ENCODE results near the gene EP400.

The EP400 gene

DNA sequence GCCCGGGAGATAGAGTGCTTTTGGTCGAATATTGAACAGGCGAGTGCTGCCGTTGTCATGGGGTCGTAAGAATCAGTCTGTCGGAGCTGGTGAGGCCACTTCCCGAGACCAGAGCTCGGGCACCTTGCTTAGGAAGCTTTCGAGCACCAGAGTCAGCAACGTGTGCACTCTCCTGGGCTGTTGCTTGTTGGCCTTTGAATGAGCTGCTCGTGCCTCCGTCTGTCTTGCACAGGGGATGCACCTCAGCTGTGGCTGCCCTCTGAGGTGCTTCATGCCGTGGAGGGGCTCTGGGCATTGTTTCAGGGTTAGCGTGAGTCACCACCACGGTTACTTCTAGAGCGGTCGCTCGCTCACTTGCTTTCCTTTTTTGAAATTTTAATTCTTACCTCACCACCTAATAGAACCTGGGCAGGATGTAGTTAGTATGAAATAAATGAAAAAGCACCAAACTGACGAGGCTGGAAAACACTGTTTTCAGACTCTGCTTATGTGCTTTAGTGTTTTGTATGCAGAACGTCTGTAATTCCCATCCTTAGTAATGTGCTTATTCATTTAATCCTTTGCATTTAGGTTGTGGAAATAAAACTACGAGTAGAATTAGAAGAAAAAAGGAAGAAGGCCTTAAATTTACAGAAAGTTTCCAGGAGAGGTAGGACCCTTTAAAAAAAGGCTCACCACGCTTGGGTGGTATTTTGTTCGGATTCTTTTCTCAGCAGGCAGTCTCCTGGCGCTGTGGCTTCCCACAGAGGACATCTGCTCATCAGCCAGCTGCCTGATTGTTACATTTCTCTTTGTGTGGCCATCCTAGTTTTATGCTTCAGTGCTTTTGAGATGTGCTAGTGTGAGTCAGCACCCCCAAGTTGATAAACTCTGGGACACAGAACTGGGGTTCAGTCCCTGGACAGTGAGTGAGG is 40.6 kb downstream of the EP400 start:
- DNase-seq: peak; percentile 49

DNA sequence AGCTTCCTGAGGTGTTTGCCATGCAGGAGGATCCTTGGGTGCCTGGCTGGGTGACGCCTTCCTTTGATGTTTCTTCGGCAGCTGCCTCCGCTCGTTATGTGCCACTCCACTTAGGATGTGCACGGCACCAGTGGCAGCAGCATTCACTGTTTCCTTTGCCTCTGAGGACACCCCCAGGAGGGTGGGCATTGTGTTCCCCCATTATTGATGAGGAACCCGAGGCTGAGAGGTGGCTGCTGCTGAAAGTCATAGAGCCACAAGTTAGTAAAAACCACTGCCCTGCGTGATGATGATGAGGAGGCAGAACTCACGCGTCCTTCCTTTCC is 41.2 kb downstream of the EP400 start:
- DNase-seq: no peak

DNA sequence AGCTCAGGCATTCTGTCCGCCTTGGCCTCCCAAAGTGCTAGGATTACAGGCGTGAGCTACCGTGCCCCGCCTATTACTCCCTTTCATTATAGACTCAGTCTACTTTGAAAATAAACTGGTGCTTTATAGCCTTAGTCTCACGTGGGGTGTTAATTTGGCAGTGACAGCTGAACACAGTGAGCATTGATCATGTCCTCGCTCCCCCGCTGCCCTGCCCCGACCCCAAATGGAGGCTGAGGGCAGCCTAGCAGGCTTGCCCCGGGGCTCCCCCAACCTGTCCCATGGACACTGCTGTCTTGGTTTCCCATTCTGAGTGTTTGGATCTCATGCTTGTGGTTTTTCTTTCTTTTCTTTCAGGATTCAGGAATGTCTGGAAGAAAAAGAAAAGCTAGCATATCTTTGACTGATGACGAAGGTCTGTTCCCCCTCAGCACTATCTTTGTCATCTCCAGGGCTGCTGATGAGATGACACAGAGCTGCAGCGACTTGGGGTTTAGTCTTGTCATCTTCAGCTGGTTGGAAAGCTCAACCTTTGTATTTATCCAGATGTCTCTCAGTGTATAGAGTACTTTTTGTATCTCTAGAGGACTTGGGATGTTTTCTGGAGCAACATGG is 42.2 kb downstream of the EP400 start:
- no peak for DNase-seq

DNA sequence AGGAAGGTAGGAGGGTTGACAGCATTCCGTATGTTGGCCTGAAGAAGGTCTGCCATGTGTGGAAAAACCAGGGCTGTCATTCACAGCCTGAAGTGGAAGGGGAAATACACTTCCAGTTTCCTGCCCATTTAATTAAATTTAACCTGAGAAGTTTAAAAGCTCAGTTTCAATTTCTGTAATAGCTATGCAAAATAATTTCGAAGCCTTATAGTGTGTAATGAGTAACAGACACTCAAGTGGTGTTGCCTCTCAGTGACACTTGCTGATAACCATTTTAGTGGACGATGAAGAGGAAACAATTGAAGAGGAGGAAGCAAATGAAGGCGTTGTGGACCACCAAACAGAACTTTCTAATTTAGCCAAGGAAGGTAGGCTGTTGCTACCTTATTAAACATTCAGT is 44.8 kb downstream of the EP400 start:
- DNase-seq: no peak

DNA sequence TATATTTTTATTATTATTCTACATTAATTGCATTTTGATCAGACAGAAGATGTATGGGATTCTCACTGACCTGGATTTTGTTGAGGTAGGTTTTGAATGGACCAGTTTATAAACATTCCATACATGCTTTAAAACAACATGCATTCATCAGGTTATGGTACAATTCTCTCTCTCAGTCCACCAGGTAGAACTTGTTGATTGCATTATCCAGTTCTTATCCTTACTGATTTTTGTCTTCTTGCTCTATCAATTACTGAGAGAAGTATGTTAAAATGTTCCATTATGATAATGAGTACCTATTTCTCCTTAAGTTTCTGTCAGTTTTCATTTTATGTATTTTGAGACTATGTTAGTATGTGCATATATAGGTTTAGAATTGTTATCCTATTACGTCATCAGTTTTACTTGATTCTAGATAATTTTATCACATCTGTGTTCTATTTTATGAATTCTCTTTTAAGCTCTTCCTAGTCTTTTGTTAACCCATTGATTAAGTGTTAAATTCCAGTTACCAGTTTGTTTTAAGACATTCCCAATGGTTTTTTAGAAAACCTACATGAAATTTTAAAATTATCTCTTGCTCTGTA is 50.6 kb downstream of the EP400 start:
- DNase-seq: no peak

DNA sequence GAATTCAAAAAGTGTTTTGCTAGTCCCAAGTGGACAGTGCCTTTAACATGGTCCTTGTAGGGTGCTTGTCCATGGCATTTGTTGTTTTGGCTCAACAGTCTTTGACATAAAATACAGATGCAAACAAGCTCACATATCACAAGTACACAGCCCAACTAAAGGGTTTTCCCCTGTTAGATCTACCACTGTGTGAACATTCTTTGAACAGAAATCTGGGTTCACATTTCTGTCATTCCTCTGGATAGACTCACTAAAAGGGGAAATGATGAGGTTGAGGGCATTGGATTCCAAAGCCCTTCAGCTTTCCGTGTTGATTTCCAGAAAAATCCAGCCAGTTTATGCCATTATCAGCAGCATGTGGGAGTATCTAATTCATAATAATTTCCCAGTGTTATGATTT is 54.1 kb downstream of the EP400 start:
- DNase-seq: no peak

DNA sequence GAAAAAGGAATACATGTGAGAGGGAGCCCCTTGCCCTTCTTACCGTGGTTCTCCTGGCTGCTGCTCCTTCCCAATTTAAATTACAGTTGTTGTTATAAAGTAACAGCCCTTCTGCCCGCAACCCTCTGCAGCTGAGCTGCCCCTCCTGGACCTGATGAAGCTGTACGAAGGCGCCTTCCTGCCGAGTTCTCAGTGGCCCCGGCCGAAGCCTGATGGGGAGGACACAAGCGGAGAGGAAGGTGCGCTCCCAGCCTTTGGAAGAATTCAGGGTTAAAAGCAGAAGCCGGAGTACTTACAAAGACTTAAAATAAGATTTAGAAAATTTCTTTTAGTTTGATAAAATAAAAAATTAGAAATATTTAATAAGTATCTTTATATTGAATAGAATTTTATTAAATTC is 55.2 kb downstream of the EP400 start:
- DNase-seq: no peak

DNA sequence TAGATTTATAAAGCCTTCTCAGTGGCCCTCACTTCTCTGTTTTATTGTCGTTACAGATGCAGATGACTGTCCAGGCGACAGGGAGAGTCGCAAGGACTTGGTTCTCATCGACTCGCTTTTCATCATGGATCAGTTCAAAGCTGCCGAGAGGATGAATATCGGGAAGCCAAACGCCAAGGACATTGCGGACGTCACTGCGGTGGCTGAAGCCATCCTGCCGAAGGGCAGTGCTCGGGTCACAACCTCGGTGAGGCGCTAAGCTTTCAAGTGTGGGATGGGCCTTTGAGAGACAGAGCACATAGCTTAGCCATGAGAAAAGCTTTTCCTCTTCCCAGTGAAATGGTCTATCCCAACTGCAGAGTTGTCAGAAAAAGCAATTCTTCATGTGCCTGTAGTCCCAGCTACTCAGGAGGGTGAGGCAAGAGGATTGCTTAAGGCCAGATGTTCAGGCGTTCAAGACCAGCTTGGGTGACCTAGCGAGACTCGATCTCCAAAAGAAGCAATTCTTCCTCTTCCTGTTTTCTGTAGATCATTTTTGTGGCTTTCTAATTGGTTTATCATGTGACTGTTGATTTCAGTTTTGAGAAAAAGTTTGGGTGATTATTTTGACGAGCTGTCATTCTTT is 56.4 kb downstream of the EP400 start:
- DNase-seq: no peak

DNA sequence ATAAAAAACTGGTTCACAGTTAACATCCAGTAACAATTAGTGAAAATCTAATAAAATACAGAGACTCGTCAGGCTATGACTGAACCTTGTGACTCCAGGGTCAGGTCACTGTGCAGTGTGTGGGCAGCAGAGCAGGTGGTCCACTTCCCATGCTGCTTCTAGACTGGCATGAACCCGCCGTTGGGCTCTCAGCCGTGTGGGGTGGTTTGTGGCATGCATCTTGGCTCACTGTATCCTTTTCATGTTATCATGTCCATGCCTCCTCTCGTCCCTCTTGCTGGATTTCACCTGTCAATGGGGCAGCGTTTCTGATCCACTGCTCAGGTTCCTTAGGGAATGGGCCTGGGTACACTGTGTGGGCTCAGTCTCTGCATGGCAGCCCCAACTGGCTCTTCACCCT is 57.3 kb downstream of the EP400 start:
- no peak for DNase-seq

DNA sequence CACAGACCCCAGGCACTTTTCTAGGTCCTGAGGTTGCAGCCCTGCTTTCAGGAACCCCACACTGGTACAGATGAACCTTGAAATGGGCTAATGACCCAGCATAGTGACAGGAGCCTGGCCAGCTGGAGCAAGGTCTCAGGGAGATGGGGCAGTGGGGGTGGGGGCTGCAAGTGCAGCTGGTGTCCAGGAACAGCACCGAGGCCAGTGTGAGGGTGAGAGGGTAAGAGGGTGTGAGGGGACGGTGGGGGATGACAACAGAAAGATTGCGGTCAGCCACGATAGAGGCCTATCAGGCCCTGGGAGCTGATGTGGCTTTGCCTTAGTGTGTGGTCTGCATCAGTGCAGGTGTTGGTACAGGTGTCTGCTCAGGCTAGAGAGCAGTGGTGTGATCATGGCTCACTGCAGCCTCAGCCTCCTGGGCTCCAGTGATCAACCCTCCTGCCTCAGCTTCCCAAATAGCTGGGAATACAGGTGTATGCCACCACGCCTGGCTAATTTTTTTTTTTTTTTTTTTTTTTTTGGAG is 59.7 kb downstream of the EP400 start:
- no peak for DNase-seq

DNA sequence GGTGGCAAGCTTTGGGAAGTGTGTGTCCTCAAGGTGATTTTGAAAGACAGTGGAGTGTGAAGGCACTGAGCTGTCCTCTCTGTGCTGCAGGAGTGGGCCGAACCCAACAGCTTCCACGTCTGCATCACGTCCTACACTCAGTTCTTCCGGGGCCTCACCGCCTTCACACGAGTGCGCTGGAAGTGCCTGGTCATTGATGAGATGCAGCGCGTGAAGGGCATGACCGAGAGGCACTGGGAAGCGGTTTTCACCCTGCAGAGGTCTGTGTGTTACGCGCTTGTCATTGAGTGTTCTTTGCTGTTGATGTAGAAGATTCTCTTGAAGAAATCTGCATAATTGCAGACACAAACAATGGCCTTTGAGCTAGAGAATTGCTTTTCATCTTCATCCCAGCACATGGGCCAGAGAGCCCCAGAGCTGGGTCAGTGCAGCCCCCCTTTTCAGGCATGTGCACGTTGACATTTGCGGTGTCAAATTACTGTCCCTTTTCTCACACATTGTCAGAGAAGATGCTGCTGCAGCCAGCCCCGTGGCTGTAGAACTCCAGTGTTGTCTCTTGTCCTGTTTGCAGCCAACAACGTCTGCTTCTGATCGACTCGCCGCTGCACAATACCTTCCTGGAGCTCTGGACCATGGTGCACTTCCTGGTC is 63.3 kb downstream of the EP400 start:
- no peak for DNase-seq

DNA sequence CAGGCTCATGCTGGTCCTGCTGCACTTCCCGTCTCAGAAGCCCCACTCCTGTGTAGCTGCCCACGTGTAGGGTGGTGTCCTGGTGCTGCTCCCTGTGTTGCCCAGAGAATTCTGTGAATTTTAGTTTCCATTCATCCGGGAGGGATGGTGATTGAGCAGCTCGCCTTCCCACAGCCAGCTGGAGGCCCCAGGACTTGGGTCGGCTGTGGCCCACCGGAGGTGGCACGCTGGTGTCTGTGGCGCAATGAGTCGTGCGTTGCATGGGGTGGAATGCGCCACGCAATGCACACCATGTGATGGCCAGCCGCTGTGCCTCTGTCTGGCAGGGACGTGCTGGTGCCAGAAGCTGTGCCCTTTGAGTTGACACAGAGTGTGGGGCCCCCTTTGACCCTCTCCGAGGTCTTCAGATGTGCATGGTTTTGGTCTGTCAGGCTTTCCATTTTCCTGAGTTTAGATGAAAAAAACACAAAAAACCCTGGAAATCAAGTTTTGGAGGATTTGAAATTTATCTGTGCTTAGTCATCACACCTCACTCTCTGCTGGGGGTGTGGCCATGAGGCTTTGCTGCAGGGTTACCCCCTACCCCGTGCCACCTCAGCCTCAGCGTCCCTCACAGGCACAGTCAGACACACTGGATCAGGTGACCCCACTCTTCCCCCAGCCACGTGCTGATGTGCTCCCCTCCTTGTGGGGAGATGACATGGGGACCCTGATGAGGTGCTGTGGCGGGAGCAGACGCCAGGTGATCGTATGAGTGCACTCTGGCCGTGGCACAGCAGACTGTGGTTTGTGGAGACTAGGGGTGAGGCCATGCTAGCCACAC is 64.6 kb downstream of the EP400 start:
- no peak for DNase-seq

DNA sequence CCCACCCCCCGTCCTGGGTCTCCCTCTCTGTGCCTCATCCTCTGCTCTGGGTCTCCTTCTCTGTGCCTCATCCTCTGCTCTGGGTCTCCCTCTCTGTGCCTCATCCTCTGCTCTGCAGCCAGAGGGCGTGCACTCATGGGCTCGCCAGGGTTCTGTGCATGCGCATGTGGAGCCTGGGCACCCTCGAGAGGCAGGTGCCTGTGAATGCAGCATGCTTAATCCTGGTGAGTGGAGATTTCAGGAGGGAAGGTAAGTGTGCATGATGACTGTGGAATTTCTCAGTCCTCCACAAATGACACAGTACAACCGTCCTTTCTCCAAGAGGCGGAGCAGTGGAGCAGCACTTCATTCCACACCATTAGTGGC is 65.2 kb downstream of the EP400 start:
- no peak for DNase-seq

DNA sequence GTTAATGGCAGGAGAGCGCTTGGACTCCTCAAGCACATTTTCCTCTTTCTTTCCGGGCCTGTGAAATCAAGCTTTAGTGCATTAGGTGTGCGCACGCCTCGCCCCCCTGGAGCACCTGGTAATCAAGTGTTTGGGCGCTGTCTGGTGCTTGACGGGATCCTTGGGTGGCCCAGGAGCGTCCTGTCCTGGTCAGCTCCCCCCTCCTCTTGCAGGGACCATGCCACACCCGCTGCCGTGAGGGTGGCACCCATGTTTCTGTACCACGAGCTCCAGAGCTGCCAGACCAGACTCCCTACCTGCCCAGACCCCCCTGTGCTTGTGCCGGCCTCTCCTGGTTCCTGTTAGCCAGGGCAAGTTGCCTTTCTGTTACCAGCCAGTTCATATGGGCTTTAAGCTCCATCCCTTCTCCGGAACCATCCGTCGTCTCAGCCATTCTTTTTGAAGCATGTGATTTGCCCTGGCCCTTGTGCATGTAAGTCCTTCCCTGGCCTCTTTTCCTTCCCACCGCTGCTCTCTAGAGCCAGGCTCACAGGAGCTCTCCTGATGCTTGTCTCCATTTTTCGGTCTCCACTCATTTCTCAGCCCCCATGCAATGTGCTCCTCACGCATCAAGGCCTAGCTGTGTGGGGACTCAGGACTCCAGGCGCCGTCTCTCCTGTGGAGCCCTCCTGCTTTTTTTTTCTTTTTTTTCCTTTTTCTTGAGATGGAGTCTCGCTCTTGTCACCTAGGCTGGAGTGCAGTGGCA is 66.1 kb downstream of the EP400 start:
- no peak for DNase-seq

DNA sequence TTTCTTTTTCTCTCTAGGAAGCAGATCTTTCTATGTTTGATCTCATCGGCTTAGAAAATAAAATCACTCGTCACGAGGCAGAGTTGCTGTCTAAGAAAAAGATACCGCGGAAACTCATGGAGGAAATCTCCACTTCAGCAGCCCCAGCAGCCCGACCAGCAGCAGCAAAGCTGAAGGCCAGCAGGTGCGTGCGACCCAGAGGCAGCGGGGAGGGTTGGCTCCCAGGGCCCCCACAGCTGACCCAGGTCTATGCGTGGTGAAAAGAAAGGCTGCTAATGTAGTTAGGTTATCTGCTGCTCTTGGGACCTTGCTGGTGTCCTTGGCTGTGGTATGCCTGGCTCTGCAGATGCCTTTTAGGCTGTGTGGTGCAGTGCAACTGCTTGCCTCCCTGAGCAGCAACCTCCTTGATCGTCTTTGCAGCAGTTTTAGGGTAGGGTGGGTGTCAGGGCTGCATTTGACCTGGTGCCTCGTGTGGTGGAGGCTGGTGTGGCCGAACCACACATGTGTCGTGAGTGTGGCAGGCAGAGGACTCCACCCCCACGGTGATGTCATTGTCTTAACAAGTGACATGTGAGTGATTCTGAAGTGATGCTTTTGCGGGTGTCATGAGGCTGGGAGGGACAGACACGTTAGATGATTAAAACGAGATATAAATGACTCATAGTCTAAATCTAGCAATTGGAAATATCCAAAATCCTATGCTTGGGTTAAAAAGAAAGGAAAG is 68.6 kb downstream of the EP400 start:
- DNase-seq: no peak

DNA sequence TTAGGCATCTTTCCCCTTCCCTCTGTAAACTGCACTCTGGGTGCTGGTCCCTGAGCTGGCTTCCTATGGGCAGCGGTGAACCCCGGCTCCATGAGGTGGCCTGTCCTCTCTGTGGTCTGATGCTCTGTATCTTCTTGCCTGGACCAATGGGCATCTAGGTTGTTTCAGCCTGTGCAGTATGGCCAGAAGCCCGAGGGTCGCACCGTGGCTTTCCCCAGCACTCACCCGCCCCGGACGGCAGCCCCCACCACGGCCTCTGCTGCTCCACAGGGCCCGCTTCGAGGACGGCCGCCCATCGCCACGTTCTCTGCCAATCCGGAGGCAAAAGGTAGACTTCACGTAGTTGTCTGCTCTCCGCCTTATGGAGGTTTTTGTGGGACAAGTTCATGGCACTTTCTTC is 70.1 kb downstream of the EP400 start:
- DNase-seq: no peak

DNA sequence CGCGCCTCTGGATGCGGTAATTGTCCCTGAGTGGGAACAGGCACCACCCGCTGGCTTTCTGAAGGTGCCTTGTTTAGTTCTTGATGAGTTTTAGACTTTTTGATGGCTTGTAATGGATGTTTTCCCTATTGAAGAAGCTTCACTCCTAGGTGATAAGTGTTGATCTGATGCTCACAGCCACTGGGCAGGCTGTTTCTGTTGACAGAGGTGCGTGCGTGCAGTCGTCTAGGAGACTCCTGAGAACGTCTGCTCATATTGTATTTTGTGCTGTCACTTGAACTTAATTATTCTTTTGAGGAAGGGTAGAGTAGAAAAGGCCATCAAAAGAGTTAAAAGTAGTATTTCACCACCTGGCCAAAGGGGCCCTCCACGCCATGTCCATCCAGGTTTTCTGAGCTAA is 70.5 kb downstream of the EP400 start:
- no peak for DNase-seq

DNA sequence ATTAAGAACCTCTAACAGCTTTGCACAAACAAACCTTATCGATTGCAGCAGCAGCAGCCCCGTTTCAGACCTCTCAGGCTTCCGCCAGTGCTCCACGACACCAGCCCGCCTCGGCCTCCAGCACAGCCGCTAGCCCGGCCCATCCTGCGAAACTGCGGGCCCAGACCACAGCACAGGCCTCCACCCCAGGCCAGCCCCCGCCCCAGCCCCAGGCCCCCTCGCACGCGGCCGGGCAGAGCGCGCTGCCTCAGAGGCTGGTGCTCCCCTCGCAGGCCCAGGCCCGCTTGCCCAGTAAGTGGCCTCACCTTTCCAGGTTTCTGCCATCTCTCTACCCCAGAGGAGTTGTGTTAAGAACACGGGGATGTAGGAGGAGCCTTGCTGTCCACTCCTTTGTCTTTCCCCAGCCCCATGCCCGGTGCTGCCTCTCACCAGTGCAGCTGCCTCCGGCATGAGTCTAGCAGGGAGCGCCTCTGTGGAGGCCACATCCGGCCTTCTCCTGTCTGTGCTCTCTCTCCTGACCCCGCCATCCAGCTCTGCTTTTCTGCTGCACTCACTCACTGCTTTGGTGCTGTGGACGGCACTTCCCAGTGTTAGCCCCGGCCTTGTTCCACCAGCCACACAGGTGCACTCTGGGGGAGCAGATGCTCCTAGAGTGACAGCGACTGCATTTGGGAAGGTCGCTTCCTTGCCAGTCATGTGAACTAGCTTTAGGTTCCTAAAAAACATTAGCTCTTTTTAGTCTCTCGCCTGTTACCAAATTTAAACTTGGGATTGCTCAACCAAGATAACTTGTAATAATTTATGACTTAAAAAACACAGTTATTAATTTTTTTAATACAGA is 71.5 kb downstream of the EP400 start:
- DNase-seq: no peak

DNA sequence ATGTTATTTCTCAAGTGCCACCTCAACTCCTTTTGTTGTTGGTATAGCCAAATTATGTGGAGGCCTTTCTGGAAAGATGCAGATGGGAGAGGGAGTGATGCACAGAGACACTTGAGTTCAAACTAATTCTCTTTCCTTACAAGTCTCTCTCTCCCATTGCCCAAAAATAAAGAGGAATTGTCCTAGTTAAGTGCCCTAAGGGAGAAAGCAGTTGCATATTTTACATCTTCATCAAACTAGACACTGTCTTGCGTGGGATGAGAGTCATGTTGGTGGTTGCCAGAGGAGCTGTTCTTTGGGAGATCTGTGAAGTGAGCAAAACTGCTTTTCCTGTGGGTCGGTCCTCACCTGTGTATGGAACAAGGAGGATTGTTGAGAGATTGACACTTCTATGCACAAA is 72.2 kb downstream of the EP400 start:
- DNase-seq: no peak

DNA sequence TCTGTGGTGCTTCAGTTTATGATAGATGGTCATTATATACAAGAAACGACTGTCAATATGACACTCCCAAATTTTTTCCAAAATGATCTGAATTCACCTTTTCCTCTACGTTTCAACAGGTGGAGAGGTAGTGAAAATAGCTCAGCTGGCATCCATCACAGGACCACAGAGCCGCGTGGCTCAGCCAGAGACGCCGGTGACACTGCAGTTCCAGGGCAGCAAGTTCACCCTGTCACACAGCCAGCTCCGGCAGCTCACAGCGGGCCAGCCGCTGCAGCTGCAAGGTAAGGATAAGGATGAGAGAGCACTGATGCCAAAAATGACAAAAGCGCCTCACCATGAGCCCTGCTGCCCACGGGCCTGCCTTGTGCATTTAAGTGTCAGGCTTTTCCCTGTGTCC is 73.9 kb downstream of the EP400 start:
- no peak for DNase-seq

Data from NCI-H1092 treated with DMSO at 0.1 percent for 48 hours (cell line).